ENCODE results near the gene MAPK8IP3.
A peak's percentile ranks its signal among the peaks of the same experiment; 100 is the strongest.

The MAPK8IP3 gene

DNA sequence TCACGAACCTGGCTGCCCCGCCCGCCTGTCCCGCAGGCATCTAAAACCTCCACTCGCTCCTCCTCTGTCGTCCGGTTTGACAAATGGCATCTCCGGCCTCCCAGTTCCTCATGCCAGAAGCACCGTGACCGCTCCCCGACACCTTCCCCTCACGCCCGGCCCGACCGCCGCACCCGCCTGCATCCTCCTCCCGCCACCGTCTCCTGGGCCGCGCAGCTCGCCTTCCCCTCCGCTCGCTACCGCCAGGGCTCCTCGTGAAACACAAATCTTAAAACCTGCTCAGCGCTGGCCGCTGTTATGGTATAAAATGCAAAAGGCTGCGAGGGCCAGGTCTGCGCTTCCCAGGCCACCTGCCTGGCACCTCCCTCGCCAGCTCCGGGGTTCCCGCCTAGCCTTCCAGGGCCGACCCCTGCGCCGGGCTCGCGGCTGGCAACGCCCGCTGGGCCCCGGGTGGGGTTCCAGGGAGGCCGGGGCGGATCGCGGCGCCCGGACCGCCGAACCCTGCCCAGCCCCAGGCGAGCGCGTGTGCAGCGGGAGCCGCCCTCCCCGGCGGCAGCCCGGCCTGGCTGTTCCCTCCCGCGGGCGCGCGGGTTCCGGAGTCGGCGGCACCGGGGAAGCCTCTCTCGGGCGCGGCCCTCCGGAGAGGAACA is 75.9 kb downstream of the MAPK8IP3 start:
- Mint-ChIP-seq H3K27ac (peak overlapping the region; percentile 63), H3K36me3 (ENCODE audit: low read depth) (no peaks in the 10 kb centered on the region), H3K4me3 (peak overlapping the region; percentile 84)

DNA sequence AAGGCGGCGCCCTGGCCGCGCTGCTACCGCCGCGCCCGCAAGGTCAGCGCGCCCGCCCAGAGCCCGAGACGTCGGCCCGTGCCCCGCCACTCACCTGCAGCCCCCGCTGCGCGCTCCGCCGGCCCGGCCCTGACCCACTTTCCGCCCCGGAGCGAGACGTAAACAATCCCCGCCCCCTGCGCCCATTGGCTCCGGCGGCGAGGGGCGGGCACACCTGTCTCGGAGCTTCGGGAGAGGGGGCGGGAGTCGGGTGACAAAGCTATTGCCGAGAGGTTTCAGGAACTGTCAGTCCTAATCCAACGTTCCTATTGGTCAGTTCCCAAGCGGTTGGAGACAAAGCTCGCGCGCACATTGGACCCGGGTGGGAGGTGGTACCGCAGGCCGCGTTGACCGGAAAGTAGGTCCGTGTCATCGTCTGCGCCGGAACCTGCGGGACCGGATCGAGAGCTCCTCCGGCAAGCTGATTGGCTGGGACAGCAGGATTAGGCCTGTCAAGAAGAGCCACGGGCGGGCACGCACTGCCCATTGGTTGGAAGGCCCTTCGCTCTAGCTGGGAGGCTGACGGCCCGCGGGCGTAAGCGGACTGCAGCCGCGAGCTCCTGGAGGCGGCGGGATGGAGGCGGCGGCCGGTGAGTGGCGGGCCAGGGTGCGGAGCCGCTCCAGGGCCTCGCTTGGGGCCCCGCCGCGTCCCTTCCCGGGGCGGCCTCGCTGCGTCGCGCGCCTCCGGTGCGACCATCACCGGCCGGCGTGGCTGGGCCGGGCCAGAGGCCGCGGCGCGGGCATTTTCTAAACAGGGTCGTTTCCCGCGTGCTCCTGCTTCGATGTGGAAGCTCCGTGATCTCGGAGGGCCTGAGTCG is 76.6 kb downstream of the MAPK8IP3 start, which contains the start of the genes NUBP2 and SPSB3:
Gene NUBP2 (plus strand): TSS at position 553 of the 857 bp plus-strand sequence. CDS start 61 bp downstream, at position 614.
Gene SPSB3 (minus strand): TSS at position 164 of the 857 bp plus-strand sequence. CDS start 1,088 bp downstream, outside the sequence.
- H3K36me3 Mint-ChIP-seq (ENCODE audit: low read depth), result no peaks in the 10 kb centered on the region
- peaks cover 26% of the 10 kb centered on the region for H3K4me1 Mint-ChIP-seq (ENCODE audit: low read depth)
- H3K27me3 Mint-ChIP-seq, result no peaks in the 10 kb centered on the region
- H3K4me3 Mint-ChIP-seq, result peak within 1 kb of the TSS; percentile 96
- H3K27ac Mint-ChIP-seq, result peak within 1 kb of the TSS; percentile 86
- H3K9me3 Mint-ChIP-seq, result no peaks in the 10 kb centered on the region

More for the DNA sequence above, 75.9 kb downstream of the MAPK8IP3 start:
- Mint-ChIP-seq H3K27me3 (no peaks in the 10 kb centered on the region), H3K9me3 (no peaks in the 10 kb centered on the region), H3K4me1 (ENCODE audit: low read depth) (peaks cover 26% of the 10 kb centered on the region)

DNA sequence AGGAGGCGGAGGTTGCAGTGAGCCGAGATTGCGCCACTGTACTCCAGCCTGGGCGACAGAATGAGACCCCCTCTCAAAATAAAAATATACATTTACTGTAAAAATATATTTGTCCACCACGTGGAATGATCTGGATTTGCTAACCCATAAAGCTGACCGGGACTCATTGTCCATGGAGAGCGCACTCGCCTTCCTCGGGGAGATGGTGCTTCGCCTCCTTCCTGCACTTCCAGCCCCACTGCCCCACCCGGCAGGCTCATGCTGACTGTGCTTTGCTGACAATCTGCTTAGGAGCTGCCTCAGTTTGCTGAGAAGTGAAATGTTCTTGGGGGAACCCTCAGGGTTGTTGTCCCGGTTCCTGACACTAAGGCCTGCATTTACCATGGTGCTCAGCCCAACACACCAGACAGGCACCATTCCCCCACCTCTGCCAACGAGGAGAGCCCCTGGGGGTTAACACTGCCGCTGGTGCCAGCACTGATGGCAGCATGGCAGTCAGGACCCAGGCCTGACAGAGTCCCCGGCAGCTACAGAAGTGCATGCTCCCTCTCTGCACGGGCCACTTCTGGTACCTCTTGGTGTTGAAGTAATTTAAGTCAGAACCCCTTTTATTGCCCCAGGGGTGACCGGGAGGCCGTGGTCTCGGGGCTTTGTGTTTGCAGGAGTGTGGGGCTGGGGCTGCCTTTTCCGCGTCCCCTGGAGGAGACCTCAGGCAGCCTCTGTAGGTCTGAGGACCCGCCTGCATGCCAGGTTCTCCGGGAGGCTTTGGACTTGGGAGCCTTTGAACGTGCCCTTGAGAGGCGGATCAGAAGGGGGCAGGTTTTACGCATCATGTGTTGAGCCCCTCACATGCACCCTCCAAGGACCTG is 79.2 kb downstream of the MAPK8IP3 start:
- Mint-ChIP-seq H3K27me3 (no peaks in the 10 kb centered on the region), H3K9me3 (no peaks in the 10 kb centered on the region), H3K36me3 (ENCODE audit: low read depth) (peaks cover 5% of the 10 kb centered on the region), H3K4me1 (ENCODE audit: low read depth) (peaks cover 26% of the 10 kb centered on the region), H3K4me3 (peak overlapping the region; percentile 45), H3K27ac (no peak overlapping the region)

DNA sequence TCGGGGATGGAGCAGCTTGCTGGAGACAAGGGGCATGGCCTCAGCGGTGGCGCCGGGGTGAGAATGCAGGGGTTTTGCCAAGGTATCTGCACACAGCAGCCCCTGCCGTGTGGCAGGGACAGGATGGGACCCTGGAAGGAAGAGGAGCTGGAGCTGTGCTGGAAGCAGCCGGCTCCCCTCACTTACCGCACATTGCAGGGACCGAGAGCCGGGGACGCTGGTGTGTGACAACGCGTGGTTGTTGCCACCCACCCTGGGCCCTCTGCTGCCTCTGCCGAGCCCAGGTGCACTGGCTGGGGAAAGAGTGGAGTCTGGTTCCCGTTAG is 79.8 kb downstream of the MAPK8IP3 start:
- Mint-ChIP-seq H3K27me3 (no peaks in the 10 kb centered on the region), H3K4me1 (ENCODE audit: low read depth) (peaks cover 26% of the 10 kb centered on the region), H3K36me3 (ENCODE audit: low read depth) (peaks cover 5% of the 10 kb centered on the region), H3K27ac (no peak overlapping the region), H3K9me3 (no peaks in the 10 kb centered on the region), H3K4me3 (no peak overlapping the region)

DNA sequence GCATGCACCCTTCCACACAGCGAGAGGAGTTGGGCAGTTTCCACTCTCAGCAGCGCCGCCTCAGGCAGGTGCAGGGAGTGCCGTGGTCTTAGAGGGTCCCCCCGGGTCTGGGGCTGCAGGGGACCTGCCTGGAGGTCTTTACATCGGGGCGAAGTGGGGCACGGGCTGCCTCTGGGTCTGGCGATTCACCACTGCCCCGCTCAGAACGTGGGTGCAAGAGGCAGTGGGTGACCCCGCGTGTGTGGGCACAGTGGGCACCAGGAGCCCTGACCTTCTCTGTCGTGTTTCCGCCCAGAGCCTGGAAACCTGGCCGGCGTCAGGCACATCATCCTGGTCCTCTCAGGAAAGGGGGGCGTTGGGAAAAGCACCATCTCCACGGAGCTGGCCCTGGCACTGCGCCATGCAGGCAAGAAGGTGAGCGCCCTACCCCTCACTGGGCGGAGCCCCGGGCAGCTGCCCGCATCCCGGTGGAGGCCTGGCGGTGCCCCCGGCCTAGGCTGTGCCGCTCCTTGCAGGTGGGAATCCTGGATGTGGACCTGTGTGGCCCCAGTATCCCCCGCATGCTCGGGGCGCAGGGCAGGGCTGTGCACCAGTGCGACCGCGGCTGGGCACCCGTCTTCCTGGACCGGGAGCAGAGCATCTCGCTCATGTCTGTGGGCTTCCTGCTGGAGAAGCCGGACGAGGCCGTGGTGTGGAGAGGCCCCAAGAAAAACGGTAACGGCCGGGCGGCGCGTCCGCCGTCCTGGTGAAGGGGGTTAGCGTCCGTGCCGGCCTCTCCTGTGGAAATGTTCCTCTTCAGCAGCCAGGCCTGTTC is 80.5 kb downstream of the MAPK8IP3 start:
- Mint-ChIP-seq H3K4me3 (no peak overlapping the region), H3K27ac (no peak overlapping the region), H3K36me3 (ENCODE audit: low read depth) (peaks cover 5% of the 10 kb centered on the region), H3K4me1 (ENCODE audit: low read depth) (peaks cover 20% of the 10 kb centered on the region), H3K27me3 (no peaks in the 10 kb centered on the region), H3K9me3 (no peaks in the 10 kb centered on the region)

DNA sequence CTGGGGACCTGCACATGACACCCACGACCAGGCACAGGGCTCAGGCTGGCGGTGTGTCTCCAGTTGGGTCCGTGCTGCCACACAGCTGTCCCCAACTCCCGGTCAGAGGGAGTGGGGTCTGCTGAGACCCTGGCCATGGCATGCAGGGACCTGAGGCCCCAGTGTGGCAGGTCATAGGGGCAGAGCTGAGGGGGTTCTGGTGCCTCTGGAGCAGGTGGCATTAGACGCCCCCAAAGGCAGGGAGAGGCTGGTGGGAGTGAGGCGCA is 81.0 kb downstream of the MAPK8IP3 start:
- Mint-ChIP-seq H3K4me3 (no peak overlapping the region), H3K27me3 (no peaks in the 10 kb centered on the region), H3K27ac (no peak overlapping the region), H3K4me1 (ENCODE audit: low read depth) (peaks cover 15% of the 10 kb centered on the region), H3K36me3 (ENCODE audit: low read depth) (peaks cover 5% of the 10 kb centered on the region), H3K9me3 (no peaks in the 10 kb centered on the region)

DNA sequence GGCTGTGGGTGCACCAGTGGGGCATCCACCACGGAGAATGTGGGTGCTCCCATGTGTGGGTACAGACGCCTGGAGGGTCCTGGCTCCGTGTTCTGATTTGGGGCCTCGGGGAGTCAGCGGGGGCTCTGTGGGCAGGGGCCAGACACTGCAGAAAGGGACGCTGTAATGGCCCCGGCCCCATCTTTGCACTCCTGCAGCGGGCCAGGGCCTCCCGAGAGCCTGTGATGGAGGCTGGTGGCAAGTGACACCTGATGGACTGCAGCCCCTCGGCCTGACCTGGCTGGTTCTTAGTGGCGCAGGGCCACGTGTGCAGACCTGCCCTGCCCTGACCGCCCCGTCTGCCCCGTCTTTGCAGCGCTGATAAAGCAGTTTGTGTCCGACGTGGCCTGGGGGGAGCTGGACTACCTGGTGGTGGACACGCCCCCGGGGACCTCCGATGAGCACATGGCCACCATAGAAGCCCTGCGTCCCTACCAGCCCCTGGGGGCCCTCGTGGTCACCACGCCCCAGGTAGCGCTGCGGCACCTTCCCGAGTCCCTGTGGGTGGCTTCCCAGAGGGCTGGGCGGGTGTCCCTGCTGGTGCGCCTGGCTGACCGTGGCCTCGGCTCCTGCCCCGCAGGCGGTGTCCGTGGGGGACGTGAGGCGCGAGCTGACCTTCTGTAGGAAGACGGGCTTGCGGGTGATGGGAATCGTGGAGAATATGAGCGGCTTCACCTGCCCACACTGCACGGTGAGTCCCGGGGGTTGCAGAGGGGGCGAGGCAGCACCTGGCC is 81.5 kb downstream of the MAPK8IP3 start:
- Mint-ChIP-seq H3K27me3 (no peaks in the 10 kb centered on the region), H3K4me3 (no peak overlapping the region), H3K36me3 (ENCODE audit: low read depth) (peaks cover 5% of the 10 kb centered on the region), H3K4me1 (ENCODE audit: low read depth) (peaks cover 15% of the 10 kb centered on the region), H3K27ac (no peak overlapping the region), H3K9me3 (no peaks in the 10 kb centered on the region)

DNA sequence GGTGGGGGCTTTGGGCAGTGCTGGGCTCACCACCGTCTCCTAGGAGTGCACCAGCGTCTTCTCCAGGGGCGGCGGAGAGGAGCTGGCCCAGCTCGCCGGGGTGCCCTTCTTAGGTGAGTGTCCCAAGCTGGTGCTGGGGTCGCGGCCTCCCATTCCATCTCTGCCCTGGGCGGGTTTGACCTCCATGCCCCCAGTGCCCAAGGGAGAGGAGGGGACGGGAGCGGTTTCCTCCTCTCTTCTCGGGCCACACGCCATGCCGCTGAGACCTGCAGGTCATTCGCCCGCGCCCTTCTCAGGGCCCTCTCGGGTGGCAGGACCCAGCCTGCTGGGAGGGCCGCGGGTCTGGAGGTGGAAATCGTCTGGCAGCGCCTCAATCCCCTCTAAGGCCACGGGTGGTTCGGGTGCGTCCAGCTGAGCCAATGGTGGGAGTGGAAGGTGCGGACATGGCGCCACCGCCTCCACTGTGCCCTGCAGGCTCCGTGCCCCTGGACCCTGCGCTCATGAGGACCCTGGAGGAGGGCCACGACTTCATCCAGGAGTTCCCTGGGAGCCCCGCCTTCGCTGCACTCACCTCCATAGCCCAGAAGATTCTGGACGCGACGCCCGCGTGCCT is 82.2 kb downstream of the MAPK8IP3 start:
- Mint-ChIP-seq H3K36me3 (ENCODE audit: low read depth) (peaks cover 5% of the 10 kb centered on the region), H3K27me3 (no peaks in the 10 kb centered on the region), H3K27ac (no peak overlapping the region), H3K4me3 (no peak overlapping the region), H3K9me3 (no peaks in the 10 kb centered on the region), H3K4me1 (ENCODE audit: low read depth) (peaks cover 14% of the 10 kb centered on the region)

DNA sequence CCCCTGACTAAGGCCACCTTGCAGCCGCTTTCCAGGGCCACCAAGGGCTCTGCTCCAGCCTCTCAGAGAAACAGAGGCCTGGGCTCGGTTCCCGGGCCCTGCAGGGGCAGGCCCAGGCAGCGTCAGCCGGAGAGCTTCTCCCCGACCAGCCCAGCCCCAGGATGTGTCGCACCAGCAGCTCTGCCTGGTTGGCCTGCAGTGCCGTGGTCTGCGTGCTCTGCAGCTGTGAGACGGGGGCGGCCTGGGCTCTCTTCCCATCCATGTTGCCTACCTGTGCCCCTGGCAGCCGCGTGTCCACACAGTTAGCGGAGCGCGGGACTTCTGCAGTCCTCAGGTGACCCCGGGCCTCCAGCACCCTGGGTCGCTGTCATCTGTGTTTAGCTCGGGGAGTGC is 82.7 kb downstream of the MAPK8IP3 start:
- H3K27ac Mint-ChIP-seq, result no peak overlapping the region
- H3K4me1 Mint-ChIP-seq (ENCODE audit: low read depth), result peaks cover 11% of the 10 kb centered on the region
- no peaks in the 10 kb centered on the region for H3K27me3 Mint-ChIP-seq
- H3K36me3 Mint-ChIP-seq (ENCODE audit: low read depth), result peaks cover 5% of the 10 kb centered on the region
- H3K4me3 Mint-ChIP-seq, result no peak overlapping the region
- no peaks in the 10 kb centered on the region for H3K9me3 Mint-ChIP-seq

DNA sequence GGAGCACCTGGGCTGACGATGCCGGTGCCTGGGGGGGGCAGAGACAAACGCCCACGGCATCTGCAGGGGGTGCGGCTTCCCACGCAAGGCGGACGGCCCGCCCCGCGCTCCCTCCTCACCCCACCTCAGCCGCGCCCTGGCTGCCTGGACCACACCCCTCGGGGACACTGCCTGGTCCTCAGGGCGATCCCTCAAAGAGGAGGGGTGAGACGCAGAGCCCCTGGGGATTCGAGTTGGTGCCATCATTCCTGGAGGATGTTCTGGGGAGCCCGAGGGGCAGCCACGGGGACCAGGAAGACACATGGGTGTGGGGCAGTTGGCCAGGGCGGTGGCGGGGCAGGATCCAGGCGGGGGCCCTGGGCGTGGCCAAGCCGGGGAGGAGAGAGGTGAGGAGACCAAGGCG is 83.6 kb downstream of the MAPK8IP3 start:
- Mint-ChIP-seq H3K27ac (no peak overlapping the region), H3K4me3 (no peak overlapping the region), H3K36me3 (ENCODE audit: low read depth) (peaks cover 5% of the 10 kb centered on the region), H3K9me3 (no peaks in the 10 kb centered on the region), H3K4me1 (ENCODE audit: low read depth) (peaks cover 6% of the 10 kb centered on the region), H3K27me3 (no peaks in the 10 kb centered on the region)

DNA sequence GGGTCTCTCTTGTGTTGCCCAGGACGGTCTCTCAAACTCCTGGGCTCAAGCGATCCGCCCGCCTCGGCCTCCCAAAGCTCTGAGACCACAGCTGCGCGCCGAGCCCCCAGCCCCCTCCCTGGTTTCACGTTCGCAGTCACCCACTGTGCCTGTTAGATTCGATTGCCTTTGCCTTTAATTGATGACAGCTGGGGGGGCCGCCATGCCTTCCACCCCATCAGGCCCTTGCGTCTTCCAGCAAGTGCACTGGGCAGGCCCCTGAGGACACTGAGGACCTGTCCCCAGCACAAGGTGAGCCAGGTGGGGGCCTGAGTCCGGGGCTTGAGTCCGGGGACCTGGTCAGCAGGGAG is 84.2 kb downstream of the MAPK8IP3 start:
- peaks cover 5% of the 10 kb centered on the region for H3K36me3 Mint-ChIP-seq (ENCODE audit: low read depth)
- H3K4me3 Mint-ChIP-seq, result no peak overlapping the region
- H3K27ac Mint-ChIP-seq, result no peak overlapping the region
- H3K27me3 Mint-ChIP-seq, result no peaks in the 10 kb centered on the region
- no peaks in the 10 kb centered on the region for H3K9me3 Mint-ChIP-seq
- H3K4me1 Mint-ChIP-seq (ENCODE audit: low read depth), result peaks cover 2% of the 10 kb centered on the region

DNA sequence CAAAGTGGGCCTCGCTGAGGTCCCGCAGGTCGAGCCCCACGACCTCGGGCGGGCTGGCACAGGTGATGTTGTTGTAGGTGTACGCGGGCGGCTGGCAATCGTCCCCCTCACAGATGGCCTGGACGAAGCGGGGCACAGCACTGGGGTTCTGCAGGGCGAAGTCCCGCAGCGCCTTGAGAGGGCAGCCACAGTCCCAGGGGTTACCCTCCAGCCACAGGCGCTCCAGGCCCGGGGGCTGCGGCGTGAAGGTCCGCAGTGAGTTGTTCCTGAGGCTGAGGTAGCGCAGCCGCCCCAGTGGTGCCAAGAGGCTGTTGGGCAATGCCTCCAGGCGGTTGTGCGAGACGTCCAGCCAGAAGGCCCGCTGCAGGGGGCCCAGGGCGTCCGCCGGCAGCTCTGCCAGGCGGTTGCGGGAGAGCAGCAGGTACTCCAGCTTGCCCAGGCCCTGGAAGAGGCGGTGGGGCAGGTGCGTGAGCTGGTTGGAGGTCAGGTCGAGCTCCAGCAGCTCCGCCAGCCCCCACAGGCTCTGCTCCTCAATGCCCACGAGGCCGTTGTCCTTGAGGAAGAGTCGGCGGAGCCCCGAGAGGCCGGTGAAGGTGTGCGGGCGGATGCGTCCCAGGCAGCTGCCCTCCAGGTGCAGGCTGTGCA is 84.7 kb downstream of the MAPK8IP3 start:
- H3K4me3 Mint-ChIP-seq, result no peak overlapping the region
- H3K4me1 Mint-ChIP-seq (ENCODE audit: low read depth), result no peaks in the 10 kb centered on the region
- no peaks in the 10 kb centered on the region for H3K27me3 Mint-ChIP-seq
- no peak overlapping the region for H3K27ac Mint-ChIP-seq
- H3K36me3 Mint-ChIP-seq (ENCODE audit: low read depth), result peaks cover 5% of the 10 kb centered on the region
- H3K9me3 Mint-ChIP-seq, result no peaks in the 10 kb centered on the region

DNA sequence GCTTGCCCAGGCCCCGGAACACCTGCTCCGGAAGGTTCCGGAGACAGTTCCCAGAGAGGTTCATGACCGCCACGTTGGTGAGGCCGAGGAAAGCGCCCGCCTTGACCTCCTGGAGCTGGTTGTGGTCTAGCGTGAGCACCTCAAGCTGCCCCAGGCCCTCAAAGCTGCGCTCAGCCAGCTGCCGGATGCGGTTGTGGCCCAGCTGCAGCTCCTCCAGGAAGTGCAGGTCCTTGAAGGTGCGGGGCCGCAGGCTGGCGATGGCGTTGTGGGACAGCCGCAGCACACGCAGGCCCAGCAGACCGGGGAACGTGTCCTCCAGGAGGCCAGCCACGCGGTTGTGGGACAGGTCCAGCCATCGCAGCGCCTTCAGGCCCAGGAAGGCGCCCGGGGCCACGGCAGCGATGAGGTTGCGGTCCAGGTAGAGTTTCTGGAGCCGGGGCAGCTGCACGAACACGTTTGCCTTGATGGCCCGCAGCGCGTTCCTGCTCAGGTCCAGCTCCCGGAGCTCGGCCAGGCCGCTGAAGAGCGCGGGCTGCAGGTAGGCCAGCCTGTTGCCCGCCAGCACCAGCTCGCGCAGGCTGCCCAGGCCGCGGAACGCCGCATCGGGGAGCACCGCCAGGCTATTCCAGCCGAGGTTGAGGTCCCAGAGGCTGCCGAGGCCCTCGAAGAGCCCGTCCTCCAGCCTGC is 85.4 kb downstream of the MAPK8IP3 start:
- no peaks in the 10 kb centered on the region for H3K27me3 Mint-ChIP-seq
- H3K27ac Mint-ChIP-seq, result no peak overlapping the region
- no peaks in the 10 kb centered on the region for H3K9me3 Mint-ChIP-seq
- H3K36me3 Mint-ChIP-seq (ENCODE audit: low read depth), result peaks cover 5% of the 10 kb centered on the region
- H3K4me1 Mint-ChIP-seq (ENCODE audit: low read depth), result no peaks in the 10 kb centered on the region
- no peak overlapping the region for H3K4me3 Mint-ChIP-seq
